HT1080 (cell line): ENCODE results near the gene CARD8. TPM values are rescaled to one million over a fixed set of nuclear protein-coding genes. Genes with fewer than 3 reads are reported as not detected.
"Not testable (repeated sequence)": the region's sequence is repeated elsewhere in the genome, so short reads cannot be mapped to it uniquely, and the experiment has no call there.

Source experiments
- DNase-seq: peaks from one replicate; pipeline ENCODE4 v3.0.0-alpha.2; 2015; ENCODE audit warnings: low read depth
- total RNA-seq: library from RNA; depleted of rRNA; stranded (reverse); fragments of >200 nt; shearing (Covaris generic); gene quantifications from 2 replicates; pipeline ENCODE4 v1.2.3, GENCODE V29; 2014

CARD8 gene
- total RNA-seq, 1 experiment from 2014 or later: 19.0 TPM

DNA sequence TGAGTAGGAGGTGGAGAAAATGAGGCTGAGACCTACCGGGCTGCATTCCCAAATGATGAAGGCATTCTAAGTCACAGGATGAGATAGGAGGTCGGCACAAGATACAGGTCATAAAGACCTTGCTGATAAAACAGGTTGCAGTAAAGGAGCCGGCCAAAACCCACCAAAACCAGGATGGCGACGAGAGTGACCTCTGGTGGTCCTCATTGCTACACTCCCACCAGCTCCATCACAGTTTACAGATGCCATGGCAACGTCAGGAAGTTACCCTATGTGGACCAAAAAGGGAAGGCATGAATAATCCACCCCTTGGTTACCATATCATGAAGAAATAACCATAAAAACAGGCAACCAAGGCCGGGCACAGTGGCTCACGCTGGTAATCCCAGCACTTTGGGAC lies 9.6 kb upstream of the CARD8 start:
- not testable (repeated sequence) for DNase-seq

DNA sequence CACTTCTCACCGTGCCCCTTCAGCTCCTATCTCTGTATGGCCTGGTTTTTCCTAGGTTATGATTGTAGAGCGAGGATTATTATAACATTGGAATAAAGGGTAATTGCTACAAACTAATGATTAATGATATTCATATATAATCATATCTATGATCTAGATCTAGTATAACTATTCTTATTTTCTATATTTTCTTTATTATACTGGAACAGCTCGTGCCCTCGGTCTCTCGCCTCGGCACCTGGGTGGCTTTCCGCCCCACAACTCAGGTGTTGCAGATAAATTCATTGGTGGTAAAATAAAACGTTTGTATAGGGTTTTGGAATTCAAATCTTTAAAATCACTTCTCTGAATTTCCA lies 4.6 kb upstream of the CARD8 start:
- DNase-seq: not testable (repeated sequence)

DNA sequence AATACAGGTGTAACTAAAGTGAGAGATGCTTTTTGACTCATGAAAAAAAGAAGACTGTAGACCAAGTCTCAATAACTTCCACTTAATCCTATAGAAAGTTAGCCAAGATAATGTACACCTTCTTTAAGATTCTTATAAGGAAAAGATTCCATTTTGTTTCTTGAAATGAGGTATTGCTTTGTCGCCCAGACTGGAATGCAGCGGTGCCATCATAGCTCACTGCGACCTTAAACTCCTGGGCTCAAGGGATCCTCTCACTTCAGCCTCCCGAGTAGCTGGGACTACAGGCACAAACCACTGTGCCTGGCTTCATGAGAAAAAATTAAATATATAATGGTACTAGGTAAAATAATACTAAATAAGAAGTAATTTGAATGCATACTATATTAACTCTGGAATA lies 3.3 kb upstream of the CARD8 start:
- DNase-seq: not testable (repeated sequence)

DNA sequence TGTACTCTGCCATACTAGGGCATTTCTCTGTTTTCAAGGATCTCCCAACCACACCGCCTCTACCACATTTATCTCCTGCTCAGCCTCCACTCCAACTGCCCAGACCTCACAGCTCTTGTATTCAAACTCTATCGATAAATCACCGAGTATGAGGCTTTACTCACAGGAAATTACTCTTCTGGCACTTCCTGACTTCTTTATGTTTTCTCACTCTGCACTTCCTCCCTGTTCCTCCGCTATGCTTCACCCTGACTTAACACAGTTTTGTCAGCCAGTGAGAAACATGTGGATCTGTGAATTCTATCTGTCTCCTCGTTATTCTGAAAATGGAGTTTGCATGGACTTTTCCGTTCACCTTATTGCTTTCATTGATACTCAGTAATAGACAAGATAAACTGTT lies 2.6 kb upstream of the CARD8 start:
- DNase-seq: peak; percentile 54

DNA sequence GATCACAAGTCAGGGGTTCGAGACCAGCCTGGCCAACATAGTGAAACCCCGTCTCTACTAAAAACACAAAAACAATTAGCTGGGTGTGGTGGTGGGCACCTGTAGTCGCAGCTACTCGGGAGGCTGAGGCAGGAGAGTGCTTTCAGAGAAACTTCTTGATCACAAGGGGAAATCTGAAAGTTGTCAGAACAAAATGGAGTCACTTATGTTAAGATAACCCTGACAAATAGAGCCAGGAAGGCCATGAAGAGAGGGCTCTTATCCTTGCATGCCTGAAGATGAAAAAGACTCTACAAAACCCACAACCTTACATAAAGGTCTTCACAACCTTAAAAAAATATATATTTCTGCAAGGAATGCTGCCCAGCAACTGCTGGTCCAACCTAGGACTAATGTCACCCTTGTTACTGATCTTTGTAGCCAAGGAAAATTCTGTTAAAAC lies 1.2 kb downstream of the CARD8 start:
- no peak for DNase-seq

DNA sequence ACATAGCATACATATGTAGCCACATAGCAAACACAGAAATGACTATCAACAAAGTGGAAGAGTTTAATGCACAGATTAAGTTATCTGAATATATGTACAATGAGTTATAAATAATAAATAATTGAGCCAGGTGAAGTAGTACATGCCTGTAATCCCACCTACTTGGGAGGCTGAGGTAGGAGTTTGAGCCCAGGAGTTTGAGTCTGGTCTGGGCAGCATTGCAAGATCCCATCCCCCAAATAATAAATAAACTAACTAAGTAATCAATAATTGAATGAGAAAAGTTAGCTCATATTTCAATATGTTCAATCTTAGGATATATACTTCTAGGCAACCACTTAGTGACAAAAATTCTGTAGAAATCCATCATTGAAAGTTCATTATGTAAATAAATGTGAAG lies 1.7 kb downstream of the CARD8 start:
- DNase-seq: no peak

DNA sequence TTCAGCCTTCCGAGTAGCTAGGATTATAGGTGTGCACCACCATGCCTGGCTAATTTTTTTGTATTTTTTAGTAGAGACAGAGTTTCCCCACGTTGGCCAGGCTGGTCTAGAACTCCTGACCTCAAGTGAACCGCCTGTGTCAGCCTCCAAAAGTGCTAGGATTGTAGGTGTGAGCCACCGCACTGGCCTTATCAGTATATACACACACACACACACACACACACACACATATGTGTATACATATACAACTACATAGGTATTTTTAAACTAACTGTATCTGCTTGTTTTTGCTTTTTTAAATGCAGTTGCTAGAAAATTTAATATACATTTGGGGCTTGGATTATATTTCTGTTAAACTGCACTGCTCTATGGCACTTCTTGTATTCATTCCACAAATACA lies 3.1 kb downstream of the CARD8 start:
- no peak for DNase-seq

DNA sequence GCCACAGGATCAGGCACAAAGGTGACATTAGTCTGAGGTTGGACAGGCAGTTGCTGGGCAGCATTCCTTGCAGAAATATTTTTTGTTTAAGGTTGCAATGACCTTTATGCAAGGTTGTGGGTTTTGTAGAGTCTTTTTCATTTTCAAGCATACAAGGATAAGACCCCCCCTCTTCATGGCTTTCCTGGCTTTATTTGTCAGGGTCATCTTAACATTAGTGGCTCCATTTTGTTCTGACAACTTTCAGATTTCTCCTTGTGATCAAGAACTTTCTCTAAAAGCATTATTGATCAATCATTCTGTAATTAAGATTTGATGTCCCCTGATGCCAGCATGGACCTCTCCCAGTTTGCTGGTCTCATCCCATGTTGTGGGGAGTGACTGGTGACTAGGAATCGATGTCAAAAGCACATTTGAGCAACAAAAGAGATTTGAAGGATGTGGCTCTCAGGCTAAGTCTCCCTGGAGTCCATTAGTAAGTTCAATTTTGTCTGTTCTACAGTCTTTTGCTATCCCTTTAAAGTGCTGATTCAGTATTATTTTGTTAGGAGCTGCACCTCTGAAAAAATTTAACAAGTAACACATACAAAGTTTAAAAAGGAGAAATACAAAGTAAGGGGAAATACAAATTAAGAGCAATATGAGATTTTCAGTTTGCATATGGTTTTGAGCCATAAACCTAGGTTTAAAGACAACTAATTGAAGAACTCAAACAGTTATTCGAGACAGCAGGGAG lies 5.3 kb downstream of the CARD8 start:
- no peak for DNase-seq

DNA sequence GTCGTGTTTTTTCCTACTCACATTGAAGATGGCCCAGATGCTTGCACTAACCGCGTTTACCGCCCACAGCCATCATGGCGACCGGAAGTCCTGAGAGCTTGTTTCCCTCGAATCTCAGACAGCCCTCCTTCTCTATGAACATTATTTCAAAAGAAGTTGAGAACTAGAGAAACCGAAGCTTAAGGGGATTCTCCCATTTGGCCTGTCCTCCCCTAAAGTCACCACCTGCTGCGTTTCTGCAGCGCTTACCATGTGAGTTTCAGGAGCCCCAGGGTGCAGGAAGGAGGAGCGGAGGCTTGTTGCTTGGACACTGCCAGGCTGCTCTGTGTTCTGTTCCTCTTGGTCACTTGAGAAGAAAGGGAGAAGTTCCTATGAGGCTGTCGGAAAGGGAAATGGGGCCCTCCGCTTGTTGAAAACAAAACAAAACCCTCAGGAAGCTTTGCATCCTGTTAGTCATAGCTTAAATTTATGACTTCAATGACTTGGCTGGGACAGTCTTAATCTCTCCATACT lies 6.2 kb downstream of the CARD8 start:
- DNase-seq: peak; percentile 49

DNA sequence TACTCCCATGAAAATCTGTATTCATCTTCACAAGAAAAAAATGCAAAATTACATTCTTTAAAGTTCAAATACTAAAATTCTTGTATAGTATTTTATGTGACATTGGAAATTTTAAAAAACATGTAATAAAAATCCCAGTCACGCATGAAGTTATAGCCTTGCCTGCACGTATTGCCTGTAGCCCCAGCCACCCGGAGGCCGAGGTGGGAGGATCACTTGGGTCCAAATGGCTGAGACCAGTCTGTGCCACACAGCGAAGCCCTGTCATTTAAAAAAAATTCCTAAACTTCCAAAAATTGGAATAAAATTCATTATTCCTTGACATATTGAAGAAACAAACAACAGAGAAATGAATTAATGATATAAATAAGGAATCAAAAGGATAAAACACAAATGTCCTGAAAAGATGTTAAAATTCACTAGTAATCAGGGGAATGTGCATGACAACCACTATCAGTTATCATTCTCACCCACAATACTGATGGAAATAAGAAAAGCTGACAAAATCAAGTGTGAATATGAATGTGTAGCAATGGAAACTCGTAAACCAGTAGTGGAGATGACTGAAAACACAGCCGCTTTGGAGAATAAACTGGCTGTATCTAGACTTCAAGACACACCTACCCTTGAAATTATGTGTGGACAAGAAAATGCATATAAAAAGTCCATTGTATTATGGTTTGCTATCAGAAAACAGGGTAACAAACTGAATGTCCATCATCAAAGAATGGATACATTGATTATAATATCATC lies 7.5 kb downstream of the CARD8 start:
- DNase-seq: no peak

DNA sequence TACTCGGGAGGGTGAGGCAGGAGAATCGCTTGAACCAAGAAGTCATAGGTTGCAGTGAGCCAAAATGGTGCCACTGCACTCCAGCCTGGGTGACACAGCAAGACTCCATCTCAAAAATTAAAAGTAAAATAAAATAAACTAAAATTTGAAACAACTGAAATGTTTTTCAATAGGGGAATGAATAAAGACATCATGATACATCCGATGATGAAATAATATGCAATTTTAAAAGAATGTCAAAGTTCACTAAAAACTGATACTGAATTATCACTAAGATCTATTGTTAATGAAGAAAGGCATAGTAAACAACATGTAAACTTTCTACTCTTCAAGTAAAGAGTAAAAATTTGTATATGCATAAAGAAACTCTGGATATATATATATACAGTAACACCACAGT lies 8.5 kb downstream of the CARD8 start:
- no peak for DNase-seq

DNA sequence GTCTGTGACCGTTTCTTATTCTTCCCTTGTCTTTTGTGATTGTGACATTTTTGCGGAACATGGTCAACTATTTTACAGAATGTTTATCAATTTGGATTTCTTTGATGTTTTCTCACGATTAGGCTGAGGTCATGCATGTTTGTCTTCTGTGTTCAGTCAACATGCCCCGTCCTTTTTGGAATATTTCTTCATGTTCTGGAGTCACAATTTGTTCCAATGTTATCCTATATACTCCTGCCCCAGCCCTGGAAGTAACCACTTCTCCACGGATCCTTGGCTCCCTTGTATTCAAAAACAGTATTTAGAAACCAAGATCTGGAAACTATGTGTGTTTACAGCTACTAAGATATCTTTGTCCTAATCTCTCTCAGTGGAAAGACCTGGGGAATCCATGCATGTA lies 9.6 kb downstream of the CARD8 start:
- DNase-seq: no peak

DNA sequence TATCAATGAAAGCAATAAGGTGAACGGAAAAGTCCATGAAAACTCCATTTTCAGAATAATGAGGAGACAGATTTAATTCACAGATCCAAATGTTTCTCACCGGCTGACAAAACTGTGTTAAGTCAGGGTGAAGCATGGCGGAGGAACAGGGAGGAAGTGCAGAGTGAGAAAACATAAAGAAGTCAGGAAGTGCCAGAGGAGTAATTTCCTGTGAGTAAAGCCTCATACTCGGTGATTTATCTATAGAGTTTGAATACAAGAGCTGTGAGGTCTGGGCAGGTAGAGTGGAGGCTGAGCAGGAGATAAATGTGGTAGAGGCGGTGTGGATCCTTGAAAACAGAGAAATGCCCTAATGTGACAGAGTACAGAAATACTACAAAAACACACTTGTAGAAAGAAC lies 11.4 kb downstream of the CARD8 start:
- peak; percentile 72 for DNase-seq

DNA sequence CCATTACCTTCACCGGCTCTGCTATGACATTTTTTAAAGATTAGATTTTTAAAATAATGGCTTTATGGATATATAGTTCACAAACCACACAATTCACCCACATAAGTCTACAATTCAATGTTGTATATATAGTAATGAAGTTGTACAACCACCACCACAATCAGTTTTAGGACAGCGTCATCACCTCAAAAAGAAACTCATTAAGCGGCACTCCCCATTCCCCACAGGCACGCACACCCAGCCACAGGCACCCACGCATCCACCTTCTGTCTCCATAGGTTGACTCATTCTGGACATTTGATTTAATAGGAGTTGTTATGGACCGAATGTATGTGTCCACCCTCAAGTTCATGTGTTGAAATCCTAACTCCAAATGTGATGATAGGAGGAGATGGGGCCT lies 13.9 kb downstream of the CARD8 start:
- not testable (repeated sequence) for DNase-seq

DNA sequence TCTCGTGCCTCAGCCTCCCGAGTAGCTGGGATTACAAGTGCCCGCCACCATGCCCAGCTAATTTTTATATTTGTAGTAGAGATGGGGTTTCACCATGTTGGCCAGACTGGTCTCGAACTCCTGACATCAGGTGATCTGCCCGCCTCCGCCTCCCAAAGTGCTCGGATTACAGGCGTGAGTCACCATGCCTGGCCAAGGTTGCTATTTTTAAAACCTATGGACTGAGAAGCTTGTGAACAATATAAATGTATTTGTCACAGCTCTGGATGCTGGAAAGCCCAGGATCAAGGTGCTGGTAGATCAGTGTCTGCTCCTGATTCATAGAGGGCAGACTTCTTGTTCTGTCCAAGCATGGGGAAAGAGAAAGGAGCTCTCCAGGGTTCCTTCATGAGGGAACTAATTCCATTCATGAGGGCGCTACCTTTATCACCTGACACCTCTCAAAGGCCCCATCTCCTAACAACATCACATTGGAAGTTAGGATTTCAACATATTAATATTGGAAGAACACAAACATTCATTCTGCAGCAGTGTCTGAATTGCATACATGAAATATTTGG lies 16.1 kb downstream of the CARD8 start:
- DNase-seq: peak; percentile 76

DNA sequence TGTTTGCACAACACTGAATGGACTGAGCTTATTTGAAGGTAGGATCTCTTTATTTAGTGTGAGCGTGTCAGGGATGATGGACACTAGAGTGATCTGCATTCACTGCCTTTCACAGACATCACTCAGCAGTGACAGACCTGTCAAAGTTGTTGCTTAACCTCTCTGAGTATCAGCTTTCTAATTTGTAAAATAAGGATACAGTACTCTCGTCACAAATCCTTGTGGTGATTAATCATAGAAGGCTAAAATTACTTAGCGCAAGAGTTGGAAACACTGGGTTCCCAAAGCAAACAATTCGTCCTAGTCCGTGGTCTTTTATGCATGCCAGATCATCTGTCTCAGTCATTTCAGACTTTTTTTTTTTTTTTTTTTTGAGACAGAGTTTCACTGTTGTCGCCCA lies 16.6 kb downstream of the CARD8 start:
- DNase-seq: no peak

DNA sequence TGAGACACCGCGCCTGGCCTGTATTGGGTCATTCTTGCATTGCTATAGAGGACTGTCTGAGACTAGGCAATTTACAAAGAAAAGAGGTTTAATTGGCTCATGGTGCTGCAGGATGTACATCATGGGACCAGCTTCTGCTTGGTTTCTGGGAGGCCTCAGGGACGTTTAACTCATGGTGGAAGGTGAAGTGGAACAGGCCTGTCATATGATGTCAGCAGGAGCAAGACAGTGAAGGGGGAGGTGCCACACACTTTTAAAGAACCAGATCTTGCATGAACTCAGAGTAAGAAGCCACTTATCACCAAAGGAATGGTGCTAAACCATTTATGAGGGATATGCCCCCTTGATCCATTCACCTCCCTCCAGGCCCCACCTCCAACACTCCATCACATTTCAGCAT lies 18.7 kb downstream of the CARD8 start:
- DNase-seq: no peak

DNA sequence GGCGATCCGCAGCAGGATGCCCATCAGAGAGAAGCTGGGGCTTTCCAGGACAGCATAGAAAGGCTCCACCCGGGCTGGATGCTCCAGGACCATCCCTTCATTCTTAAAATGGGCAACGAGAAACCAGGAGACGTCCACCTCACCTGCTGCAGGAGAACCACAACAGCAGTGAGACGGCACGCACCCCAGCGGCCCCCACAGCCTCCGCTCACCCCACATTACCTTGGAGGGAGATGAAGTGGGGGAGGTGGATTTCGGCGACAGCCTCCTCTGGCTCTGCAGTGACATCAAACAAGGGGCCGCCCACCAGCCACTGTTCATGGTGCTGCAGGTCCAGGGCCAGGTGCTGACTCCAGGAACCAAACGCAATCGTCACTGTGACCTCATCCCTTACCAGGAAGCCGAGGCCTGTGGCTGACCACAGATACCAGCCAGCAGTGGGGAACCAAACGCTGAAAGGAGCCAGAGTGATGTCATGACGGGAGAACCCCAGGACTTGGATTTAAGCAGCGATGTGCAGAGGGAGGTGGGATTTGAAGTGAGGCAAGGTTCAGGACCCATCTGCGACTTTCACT lies 25.1 kb downstream of the CARD8 start:
- DNase-seq: no peak

DNA sequence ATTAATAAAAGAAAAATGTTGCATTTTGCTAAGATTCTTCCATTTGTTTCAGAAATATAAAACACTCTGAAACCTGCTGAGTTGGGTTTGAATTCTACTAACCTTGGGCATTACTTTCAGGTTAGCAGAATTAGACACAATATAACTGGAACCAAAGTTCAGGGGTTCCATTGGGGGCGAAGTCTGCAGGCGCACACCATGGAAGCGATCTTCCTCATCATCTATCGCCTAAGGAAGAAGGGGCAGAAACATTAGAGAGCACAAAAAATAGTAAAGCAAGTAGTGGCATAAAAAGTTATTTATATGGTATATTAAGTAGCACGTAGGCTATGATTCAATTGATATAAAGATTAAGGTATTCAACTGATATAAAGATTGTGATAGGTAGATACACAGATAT lies 34.1 kb downstream of the CARD8 start:
- DNase-seq: no peak

DNA sequence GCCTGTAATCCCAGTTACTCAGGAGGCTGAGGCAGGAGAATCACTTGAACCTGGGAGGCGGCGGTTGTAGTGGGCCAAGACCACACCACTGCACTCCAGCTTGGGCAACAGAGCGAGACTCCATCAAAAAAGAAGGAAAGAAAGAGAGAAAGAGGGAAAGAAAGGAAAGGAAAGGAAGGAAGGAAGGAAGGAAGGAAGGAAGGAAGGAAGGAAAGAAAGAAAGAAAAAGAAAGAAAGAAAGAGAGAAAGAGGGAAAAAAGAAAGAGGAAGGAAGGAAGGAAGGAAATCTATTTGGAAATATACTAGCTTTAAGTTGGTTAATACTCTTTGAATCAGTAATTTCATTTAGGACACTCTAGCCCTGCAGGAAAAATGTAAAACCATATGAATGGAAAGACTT lies 34.9 kb downstream of the CARD8 start:
- DNase-seq: not testable (repeated sequence)

DNA sequence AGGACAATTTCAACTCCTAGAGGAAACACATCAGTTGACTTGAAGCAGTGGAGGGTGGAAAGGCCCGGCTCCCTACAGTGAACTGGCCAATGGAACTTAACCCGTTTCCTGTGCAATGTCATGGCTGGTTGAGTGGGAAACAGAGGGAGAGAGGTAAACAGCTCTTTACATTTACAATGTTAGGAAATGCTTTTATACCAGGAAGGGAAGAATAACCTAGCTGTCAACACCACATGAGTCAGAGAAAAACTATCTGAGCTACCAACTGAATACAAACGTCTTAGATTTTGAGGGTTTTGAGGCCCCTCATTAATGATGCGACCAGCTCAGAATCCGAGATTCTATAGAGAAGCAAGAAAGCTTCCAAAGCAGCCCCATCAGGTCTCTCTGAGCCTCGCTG lies 36.7 kb downstream of the CARD8 start:
- DNase-seq: no peak

DNA sequence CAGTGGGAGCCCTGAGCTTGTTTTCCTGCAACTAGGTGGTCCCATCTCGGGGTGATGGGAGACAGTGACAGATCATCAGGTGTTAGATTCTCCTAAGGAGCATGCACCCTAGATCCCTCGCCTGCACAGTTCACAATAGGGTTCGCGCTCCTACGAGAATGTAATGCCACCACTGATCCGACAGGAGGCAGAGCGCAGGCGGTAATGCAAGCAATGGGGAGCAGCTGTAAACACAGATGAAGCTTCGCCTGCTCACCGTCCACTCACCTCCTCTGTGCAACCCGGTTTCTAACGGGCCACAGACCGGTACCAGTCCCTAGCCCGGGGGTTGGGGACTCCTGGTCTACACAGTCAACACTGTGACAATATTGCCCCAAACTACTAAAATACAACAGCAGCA lies 38.8 kb downstream of the CARD8 start:
- DNase-seq: no peak
